CD4-positive, alpha-beta memory T cell (primary cell): Measurements from ENCODE around the gene LINGO1. TPM values are rescaled to one million over a fixed set of nuclear protein-coding genes. Genes with fewer than 3 reads are reported as not detected.

Experiments used
- CTCF ChIA-PET: fragments of 350-600 bp; sonication (Branson Sonifier 250); formaldehyde crosslinking; loops from one replicate; lab custom pipeline; 2021; ENCODE audit warnings: inconsistent platforms; ENCODE audit not compliant: partially characterized antibody; lab: Charles Lee
- POLR2A ChIA-PET: fragments of 350-600 bp; sonication (Branson Sonifier 250); formaldehyde crosslinking; loops from one replicate; lab custom pipeline; 2021; ENCODE audit not compliant: partially characterized antibody; lab: Charles Lee
- DNase-seq, 5 donors: peaks; one replicate each; pipeline versions ENCODE4 v3.0.0 to v3.0.0-alpha.2; 2020 to 2022; ENCODE audit warnings: mixed read lengths in 1 of 5
- H3K27ac ChIP-seq: one replicate; pipeline ENCODE4 v1.7.0; 2013; ENCODE audit warnings: low read depth, low read length
- H3K27me3 ChIP-seq: 2 replicates; pipeline ENCODE4 v1.7.0; 2013; ENCODE audit warnings: mild to moderate bottlenecking, low read length, moderate library complexity; ENCODE audit not compliant: insufficient read depth
- H3K36me3 ChIP-seq: 2 replicates; pipeline ENCODE4 v1.7.0; 2013; ENCODE audit warnings: mild to moderate bottlenecking, low read length, moderate library complexity; ENCODE audit not compliant: insufficient read depth
- H3K4me1 ChIP-seq: 2 replicates; pipeline ENCODE4 v1.7.0; 2013; ENCODE audit warnings: mild to moderate bottlenecking, low read length, moderate library complexity; ENCODE audit not compliant: insufficient read depth
- H3K4me3 ChIP-seq, 2 donors: one replicate each; pipeline ENCODE4 v1.7.0; 2013; ENCODE audit warnings: low read length in 2 of 2, mild to moderate bottlenecking in 1 of 2
- H3K9me3 ChIP-seq, 2 donors: one replicate each; pipeline ENCODE4 v1.7.0; 2013; ENCODE audit warnings: low read length in 2 of 2, control low read depth in 1 of 2; ENCODE audit not compliant: control insufficient read depth in 1 of 2
- H3K27ac Mint-ChIP-seq, 7 donors: one replicate each; pipeline ENCODE4 v1.8.0; 2020 to 2021; ENCODE audit warnings: mixed read lengths in 7 of 7, mild to moderate bottlenecking in 6 of 7, inconsistent platforms in 3 of 7, moderate library complexity in 3 of 7
- H3K27me3 Mint-ChIP-seq, 2 donors: one replicate each; pipeline ENCODE4 v1.8.0; 2020 to 2021; ENCODE audit warnings: mixed read lengths in 2 of 2
- H3K36me3 Mint-ChIP-seq, 2 donors: one replicate each; pipeline ENCODE4 v1.8.0; 2020 to 2021; ENCODE audit warnings: mixed read lengths in 2 of 2, inconsistent platforms in 1 of 2, mild to moderate bottlenecking in 1 of 2
- H3K4me1 Mint-ChIP-seq, 4 donors: one replicate each; pipeline ENCODE4 v1.8.0; 2020 to 2021; ENCODE audit warnings: mixed read lengths in 4 of 4, mild to moderate bottlenecking in 1 of 4
- H3K4me3 Mint-ChIP-seq, 8 donors: one replicate each; pipeline ENCODE4 v1.8.0; 2020 to 2021; ENCODE audit warnings: mixed read lengths in 8 of 8, mild to moderate bottlenecking in 7 of 8, moderate library complexity in 6 of 8, inconsistent platforms in 3 of 8
- H3K9me3 Mint-ChIP-seq, 8 donors: one replicate each; pipeline ENCODE4 v1.8.0; 2020 to 2021; ENCODE audit warnings: mixed read lengths in 8 of 8, mild to moderate bottlenecking in 5 of 8, inconsistent platforms in 3 of 8, moderate library complexity in 1 of 8
- intact Hi-C: fragments of 100-400 bp; cut with micrococcal nuclease; formaldehyde crosslinking; loops from one replicate; pipeline ENCODE4 v1.15.1; 2023
- polyA plus RNA-seq, 2 donors: library from polyadenylated mRNA; unstranded; fragments of 300-500 nt; fragmentation: Illumina TruSeq; gene quantifications; one replicate each; pipeline ENCODE4 v1.2.3, GENCODE V29; 2021
- total RNA-seq, 2 experiments: library from RNA; stranded (reverse); gene quantifications; one replicate each; pipeline ENCODE4 v1.2.3, GENCODE V29; 2021

The LINGO1 gene
- total and polyA plus RNA-seq, 4 experiments from 2014 or later: not detected

DNA sequence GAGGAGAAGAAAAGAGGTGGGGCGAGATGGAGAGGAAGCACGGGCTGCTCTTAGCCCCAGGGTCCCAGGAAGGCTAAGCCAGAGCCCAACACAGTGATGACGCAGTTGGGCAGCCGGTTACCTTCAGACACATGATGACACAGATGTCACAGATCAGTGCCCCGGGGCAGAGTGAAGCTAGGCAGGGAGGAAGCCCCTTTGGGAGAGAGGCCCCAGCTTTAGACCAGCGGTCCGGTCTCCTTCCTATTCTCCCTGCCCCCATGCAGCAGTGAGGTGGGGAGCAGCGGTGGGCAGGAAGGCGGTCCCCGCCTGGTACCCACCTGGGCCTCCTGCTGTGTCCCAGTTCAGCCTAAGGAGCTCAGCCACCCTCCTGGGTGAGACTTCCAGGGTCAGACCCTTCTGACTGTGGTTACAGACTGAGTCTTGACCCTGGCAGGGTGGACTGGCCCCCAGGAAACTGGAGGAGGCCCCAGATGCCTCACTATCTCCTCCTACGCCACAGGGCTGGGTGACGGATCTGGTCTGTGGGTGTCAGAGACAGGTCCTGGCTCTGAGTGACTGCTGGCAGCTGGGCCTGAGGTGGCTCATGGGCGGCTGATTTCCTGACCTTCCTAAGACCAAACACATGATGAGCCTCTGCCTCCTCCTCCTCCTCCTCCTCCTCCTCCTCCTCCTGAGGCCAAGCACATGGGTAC is 38.8 kb upstream of the LINGO1 start:
- ChIA-PET CTCF (no interaction called here), POLR2A (no interaction called here)
- no peaks in the 10 kb centered on the region for H3K36me3 ChIP-seq
- intact Hi-C loops: no loop called here
- Mint-ChIP-seq H3K27me3 (peaks cover 4 to 17% of the 10 kb centered on the region in 2 donors), H3K27ac (no peak overlapping the region), H3K36me3 (no peaks in the 10 kb centered on the region), H3K4me3 (no peak overlapping the region), H3K9me3 (no peaks in the 10 kb centered on the region), H3K4me1 (no peaks in the 10 kb centered on the region)
- no peaks in the 10 kb centered on the region for H3K4me1 ChIP-seq
- H3K27ac ChIP-seq: no peak overlapping the region
- DNase-seq: no peak
- H3K27me3 ChIP-seq: peaks cover 4% of the 10 kb centered on the region
- H3K4me3 ChIP-seq: no peak overlapping the region
- H3K9me3 ChIP-seq: no peaks in the 10 kb centered on the region

DNA sequence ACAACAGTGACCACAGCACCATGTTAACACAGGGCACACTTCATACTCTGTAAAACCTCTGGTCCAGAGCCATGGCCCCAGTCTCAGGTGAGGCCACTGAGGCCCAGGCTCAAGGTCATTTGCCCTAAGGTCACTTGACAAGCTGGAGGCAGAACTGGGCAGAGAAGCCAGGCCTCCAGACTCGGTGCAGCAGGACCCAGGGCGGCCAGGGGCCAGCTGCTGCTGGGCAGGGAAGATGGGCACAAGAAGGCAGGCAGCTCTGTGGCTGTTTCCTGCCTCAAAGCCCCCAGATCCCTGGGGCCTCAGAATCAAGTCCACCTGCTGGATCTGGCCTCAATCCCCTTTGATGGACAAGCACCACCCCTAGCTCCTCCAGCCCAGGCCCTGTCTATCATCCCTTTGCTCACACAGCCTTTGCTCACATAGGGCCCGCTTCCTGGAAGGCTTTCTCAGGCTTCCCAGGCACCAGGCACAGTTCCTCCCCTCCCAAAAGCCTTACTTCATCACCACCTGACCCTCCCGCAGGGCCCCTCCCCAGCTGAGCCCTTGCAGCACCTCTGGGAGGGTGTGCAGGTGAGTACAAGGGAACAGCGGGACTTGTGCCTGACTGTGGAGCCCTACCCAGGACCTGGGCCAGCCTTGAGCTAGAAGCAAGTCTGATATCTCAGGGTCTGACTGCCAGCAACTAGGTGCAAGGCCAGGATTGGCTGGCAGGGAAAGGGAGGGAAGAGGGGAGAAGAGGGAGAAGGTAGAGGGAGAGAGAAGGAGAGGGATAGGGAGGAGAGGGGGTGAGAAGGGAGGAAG is 38.0 kb upstream of the LINGO1 start:
- Histone ChIP-seq H3K27me3 (peaks cover 4% of the 10 kb centered on the region), H3K27ac (no peak overlapping the region), H3K9me3 (no peaks in the 10 kb centered on the region), H3K4me3 (no peak overlapping the region), H3K36me3 (no peaks in the 10 kb centered on the region), H3K4me1 (no peaks in the 10 kb centered on the region)
- no peak for DNase-seq
- Mint-ChIP-seq H3K27ac (no peak overlapping the region), H3K36me3 (no peaks in the 10 kb centered on the region), H3K4me1 (no peaks in the 10 kb centered on the region), H3K27me3 (peaks cover 4 to 17% of the 10 kb centered on the region in 2 donors), H3K9me3 (no peaks in the 10 kb centered on the region), H3K4me3 (no peak overlapping the region)
- POLR2A ChIA-PET: no interaction called here
- CTCF ChIA-PET: no interaction called here
- intact Hi-C loops: no loop called here

DNA sequence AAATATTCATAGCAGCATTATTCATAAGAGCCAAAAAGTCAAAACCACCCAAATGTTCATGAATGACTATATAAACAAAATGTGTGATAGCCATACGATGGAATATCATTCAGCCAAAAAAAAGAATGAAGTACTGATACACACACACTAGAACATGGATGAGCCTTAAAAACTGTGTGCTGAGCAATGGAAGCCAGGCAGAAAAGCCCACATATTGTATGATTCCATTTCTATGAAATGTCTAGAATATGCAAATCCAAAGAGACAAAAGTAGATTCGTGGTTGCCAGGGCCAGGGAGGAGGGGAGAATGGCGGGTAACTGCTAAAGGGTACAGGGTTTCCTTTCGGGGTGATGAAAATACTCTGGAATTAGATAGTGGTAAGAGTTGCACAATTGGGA is 37.2 kb upstream of the LINGO1 start:
- Mint-ChIP-seq H3K4me3 (no peak overlapping the region), H3K4me1 (no peaks in the 10 kb centered on the region), H3K27ac (no peak overlapping the region), H3K36me3 (no peaks in the 10 kb centered on the region), H3K9me3 (no peaks in the 10 kb centered on the region), H3K27me3 (peaks cover 4 to 17% of the 10 kb centered on the region in 2 donors)
- ChIA-PET CTCF (no interaction called here), POLR2A (no interaction called here)
- Histone ChIP-seq H3K36me3 (no peaks in the 10 kb centered on the region), H3K27me3 (peaks cover 4% of the 10 kb centered on the region), H3K4me3 (no peak overlapping the region), H3K9me3 (no peaks in the 10 kb centered on the region), H3K4me1 (no peaks in the 10 kb centered on the region), H3K27ac (no peak overlapping the region)
- intact Hi-C loops: no loop called here
- DNase-seq: no peak

DNA sequence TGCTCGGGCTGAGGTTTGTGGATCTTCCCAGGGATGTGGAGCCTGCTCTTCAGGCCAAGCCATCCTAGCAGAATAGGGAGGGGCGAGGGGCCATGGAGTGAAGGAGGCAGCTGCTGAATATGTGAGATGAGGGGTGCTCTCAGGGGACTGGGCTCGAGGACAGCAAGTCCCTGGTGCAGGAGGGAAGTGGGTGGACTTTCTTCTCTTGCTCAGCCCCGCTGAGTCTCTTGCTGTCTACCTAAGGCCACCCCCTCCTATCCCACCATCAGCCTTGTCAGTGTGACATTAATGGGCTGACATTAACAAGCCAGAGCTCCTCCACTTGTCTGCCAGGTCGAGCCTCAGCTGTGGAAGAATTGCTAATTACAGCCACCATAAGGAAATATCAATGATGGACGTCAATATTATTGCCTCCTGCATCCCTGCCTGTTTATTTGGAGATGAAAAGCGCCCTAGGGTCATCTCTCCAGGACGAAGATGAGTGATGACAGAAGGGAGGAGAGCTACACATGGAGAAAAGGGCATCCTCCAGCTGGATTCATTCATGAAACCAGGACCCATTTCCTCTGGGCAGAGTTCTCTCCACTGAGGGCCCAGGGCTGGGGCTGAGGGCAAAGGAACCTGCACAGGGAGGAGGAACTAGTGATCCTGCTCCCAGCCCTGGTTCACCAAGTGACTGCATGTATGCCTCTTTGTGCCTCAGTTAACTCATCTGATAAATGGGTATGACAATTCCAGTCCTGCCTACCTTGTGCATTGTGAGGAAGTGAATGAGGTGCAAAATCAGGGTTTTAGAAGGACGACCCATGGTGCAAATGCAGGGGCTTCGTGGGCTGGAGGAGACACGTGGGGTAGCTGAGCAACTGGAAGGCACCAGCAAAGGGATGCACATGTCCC is 34.9 kb upstream of the LINGO1 start:
- Mint-ChIP-seq H3K27ac (no peak overlapping the region), H3K4me3 (no peak overlapping the region), H3K27me3 (peaks cover 4 to 18% of the 10 kb centered on the region in 2 donors), H3K36me3 (no peaks in the 10 kb centered on the region), H3K9me3 (no peaks in the 10 kb centered on the region), H3K4me1 (no peaks in the 10 kb centered on the region)
- no peak for DNase-seq
- Histone ChIP-seq H3K9me3 (no peaks in the 10 kb centered on the region), H3K4me1 (no peaks in the 10 kb centered on the region), H3K27me3 (peaks cover 4% of the 10 kb centered on the region), H3K4me3 (no peak overlapping the region), H3K36me3 (no peaks in the 10 kb centered on the region), H3K27ac (no peak overlapping the region)
- intact Hi-C loops: no loop called here
- ChIA-PET POLR2A (no interaction called here), CTCF (no interaction called here)

DNA sequence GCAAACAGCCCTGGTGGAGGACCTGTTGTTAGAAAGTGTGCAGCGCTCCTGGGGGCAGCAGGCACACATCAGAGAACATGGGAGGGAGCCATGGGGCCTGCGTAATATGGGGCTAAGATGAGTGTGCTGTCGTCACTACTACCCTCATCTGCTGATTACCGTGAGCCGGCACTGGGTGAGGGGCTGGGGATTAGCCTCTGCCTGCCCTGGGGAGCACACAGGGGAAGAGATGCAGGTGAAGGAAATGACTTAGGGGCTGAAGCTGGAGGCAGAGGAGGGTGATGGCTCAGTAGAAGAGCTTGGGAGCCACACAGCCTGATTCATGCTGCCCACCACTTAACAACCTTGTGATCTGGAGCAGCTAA is 33.6 kb upstream of the LINGO1 start:
- no peak for DNase-seq

DNA sequence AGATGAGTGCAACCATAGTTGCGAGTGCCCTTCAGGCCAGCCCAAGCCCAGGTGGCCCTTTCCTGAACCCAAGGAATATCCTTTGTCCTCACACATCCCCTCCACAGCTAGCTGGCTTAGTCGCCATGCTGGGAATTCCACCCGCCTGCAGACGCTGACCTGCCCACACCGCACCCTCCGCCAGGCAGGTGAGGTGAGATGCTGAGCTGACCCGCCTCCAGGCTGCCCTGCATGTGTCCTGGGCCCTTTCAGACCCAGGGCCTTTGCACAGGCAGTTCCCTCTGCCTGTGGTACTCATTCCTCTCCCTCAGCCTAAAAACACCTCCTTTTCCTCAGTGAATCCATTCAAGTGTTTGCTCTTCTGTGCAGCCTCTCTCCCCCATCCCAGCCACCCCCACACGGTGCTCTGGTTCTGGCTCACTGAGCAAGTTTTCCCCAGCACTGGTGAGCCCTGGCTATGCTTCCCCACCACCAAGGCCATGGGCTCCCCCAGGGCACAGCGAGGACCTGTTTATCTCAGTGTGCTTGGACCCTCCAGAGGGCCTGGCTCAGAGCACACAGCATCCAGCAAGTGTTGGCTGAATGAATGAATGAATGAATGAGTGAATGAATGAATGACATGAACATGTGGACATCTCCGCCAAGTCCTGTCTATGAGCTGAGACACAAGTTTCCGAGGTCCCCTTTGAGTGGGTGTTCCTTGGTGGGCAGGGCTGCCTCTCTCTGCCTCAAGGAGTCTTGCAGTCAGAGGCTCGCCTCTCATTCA is 33.0 kb upstream of the LINGO1 start:
- no peak for DNase-seq
- H3K27me3 Mint-ChIP-seq: peaks cover 5 to 24% of the 10 kb centered on the region in 2 donors
- intact Hi-C loops: no loop called here
- H3K9me3 Mint-ChIP-seq: no peaks in the 10 kb centered on the region
- H3K36me3 ChIP-seq: no peaks in the 10 kb centered on the region
- no peak overlapping the region for H3K27ac Mint-ChIP-seq
- no peaks in the 10 kb centered on the region for H3K4me1 ChIP-seq
- no peaks in the 10 kb centered on the region for H3K9me3 ChIP-seq
- no peak overlapping the region for H3K27ac ChIP-seq
- CTCF ChIA-PET: interaction anchor here (1.3 kb wide), 1 partner anchor 13 kb away, joined by 3 read pairs; no protein-coding TSS in a partner anchor
- no peaks in the 10 kb centered on the region for H3K36me3 Mint-ChIP-seq
- peaks cover 4% of the 10 kb centered on the region for H3K27me3 ChIP-seq
- H3K4me3 ChIP-seq: no peak overlapping the region
- POLR2A ChIA-PET: no interaction called here
- no peak overlapping the region for H3K4me3 Mint-ChIP-seq
- H3K4me1 Mint-ChIP-seq: no peaks in the 10 kb centered on the region

More for the DNA sequence above, 33.6 kb upstream of the LINGO1 start:
- Mint-ChIP-seq H3K36me3 (no peaks in the 10 kb centered on the region), H3K27me3 (peaks cover 4 to 24% of the 10 kb centered on the region in 2 donors), H3K9me3 (no peaks in the 10 kb centered on the region), H3K4me3 (no peak overlapping the region), H3K4me1 (no peaks in the 10 kb centered on the region), H3K27ac (no peak overlapping the region)
- H3K4me1 ChIP-seq: no peaks in the 10 kb centered on the region
- ChIA-PET CTCF (interaction anchor here (1.3 kb wide), 1 partner anchor 13 kb away, joined by 3 read pairs; no protein-coding TSS in a partner anchor), POLR2A (no interaction called here)
- no peaks in the 10 kb centered on the region for H3K9me3 ChIP-seq
- H3K27ac ChIP-seq: no peak overlapping the region
- H3K4me3 ChIP-seq: no peak overlapping the region
- H3K36me3 ChIP-seq: no peaks in the 10 kb centered on the region
- intact Hi-C loops: no loop called here
- H3K27me3 ChIP-seq: peaks cover 4% of the 10 kb centered on the region
